H9 (cell line): ENCODE measurements around the gene LRCH1. TPM values are rescaled to one million over a fixed set of nuclear protein-coding genes. Genes with fewer than 3 reads are reported as not detected.

ENCODE experiments used
- DNase-seq: peaks from one replicate; pipeline ENCODE4 v3.0.0-alpha.2; 2017
- H2AFZ ChIP-seq: one replicate; pipeline ENCODE4 v1.6.1; 2013; ENCODE audit warnings: mild to moderate bottlenecking, low read length, control low read depth, moderate library complexity
- H2AK5ac ChIP-seq: 2 replicates; pipeline ENCODE4 v1.6.1; 2013; ENCODE audit warnings: low read length, control low read depth, mixed read lengths; ENCODE audit not compliant: insufficient read length
- H2BK120ac ChIP-seq: one replicate; pipeline ENCODE4 v1.6.1; 2013; ENCODE audit warnings: low read depth, mild to moderate bottlenecking, low read length, control low read depth, inconsistent platforms; ENCODE audit not compliant: poor library complexity, severe bottlenecking
- H2BK12ac ChIP-seq: 2 replicates; pipeline ENCODE4 v1.6.1; 2013; ENCODE audit warnings: low read length, control low read depth, mixed read lengths, low read depth; ENCODE audit not compliant: insufficient read length
- H2BK15ac ChIP-seq: 2 replicates; pipeline ENCODE4 v1.6.1; 2013; ENCODE audit warnings: low read depth, low read length, control low read depth
- H2BK20ac ChIP-seq: one replicate; pipeline ENCODE4 v1.6.1; 2013; ENCODE audit warnings: low read depth, mild to moderate bottlenecking, low read length, control low read depth, inconsistent platforms; ENCODE audit not compliant: poor library complexity, severe bottlenecking
- H2BK5ac ChIP-seq: 2 replicates; pipeline ENCODE4 v1.6.1; 2013; ENCODE audit warnings: low read length, control low read depth, mixed read lengths; ENCODE audit not compliant: insufficient read length
- H3K14ac ChIP-seq: 2 replicates; pipeline ENCODE4 v1.6.1; 2013; ENCODE audit warnings: low read length, control low read depth; ENCODE audit not compliant: insufficient read depth
- H3K18ac ChIP-seq: 2 replicates; pipeline ENCODE4 v1.6.1; 2013; ENCODE audit warnings: low read depth, mild to moderate bottlenecking, mixed read lengths, low read length, control low read depth; ENCODE audit not compliant: insufficient read length
- H3K23ac ChIP-seq: 2 replicates; pipeline ENCODE4 v1.6.1; 2013; ENCODE audit warnings: low read length, control low read depth, mixed read lengths, low read depth; ENCODE audit not compliant: insufficient read length
- H3K23me2 ChIP-seq: 2 replicates; pipeline ENCODE4 v1.6.1; 2013; ENCODE audit warnings: low read depth, mild to moderate bottlenecking, mixed read lengths, low read length, control low read depth; ENCODE audit not compliant: insufficient read length, poor library complexity, severe bottlenecking
- H3K27ac ChIP-seq: 2 replicates; pipeline ENCODE4 v1.5.1; 2013; ENCODE audit warnings: low read length, control low read depth, mixed read lengths, low read depth; ENCODE audit not compliant: insufficient read length
- H3K27me3 ChIP-seq: 2 replicates; pipeline ENCODE4 v1.6.1; 2013; ENCODE audit warnings: low read length, control low read depth, inconsistent platforms; ENCODE audit not compliant: insufficient read depth
- H3K4ac ChIP-seq: 2 replicates; pipeline ENCODE4 v1.6.1; 2013; ENCODE audit warnings: low read depth, mild to moderate bottlenecking, control low read depth, inconsistent platforms, low read length, moderate library complexity
- H3K4me1 ChIP-seq: 2 replicates; pipeline ENCODE4 v1.6.1; 2013; ENCODE audit warnings: low read length, control low read depth, inconsistent platforms; ENCODE audit not compliant: insufficient read depth
- H3K4me2 ChIP-seq: 2 replicates; pipeline ENCODE4 v1.6.1; 2013; ENCODE audit warnings: low read length, control low read depth, mixed read lengths; ENCODE audit not compliant: insufficient read length, insufficient read depth
- H3K56ac ChIP-seq: 2 replicates; pipeline ENCODE4 v1.6.1; 2013; ENCODE audit warnings: low read depth, mild to moderate bottlenecking, mixed read lengths, low read length, control low read depth; ENCODE audit not compliant: insufficient read length
- H3K79me1 ChIP-seq: 2 replicates; pipeline ENCODE4 v1.6.1; 2013; ENCODE audit warnings: low read depth, mild to moderate bottlenecking, moderate library complexity, low read length, control low read depth, inconsistent platforms; ENCODE audit not compliant: insufficient read depth, poor library complexity, severe bottlenecking
- H3K79me2 ChIP-seq: 2 replicates; pipeline ENCODE4 v1.6.1; 2013; ENCODE audit warnings: low read length, control low read depth, inconsistent platforms; ENCODE audit not compliant: insufficient read depth
- H3K9ac ChIP-seq: 2 replicates; pipeline ENCODE4 v1.6.1; 2013; ENCODE audit warnings: low read length, control low read depth, mixed read lengths; ENCODE audit not compliant: insufficient read length; ENCODE audit errors: extremely low read depth
- H3K9me3 ChIP-seq: one replicate; pipeline ENCODE4 v1.6.1; 2013; ENCODE audit warnings: low read depth, low read length, inconsistent platforms; ENCODE audit not compliant: control insufficient read depth
- H3T11ph ChIP-seq: one replicate; pipeline ENCODE4 v1.6.1; 2013; ENCODE audit warnings: mild to moderate bottlenecking, low read length, control low read depth, inconsistent platforms
- H4K20me1 ChIP-seq: one replicate; pipeline ENCODE4 v1.6.1; 2013; ENCODE audit not compliant: control insufficient read depth, insufficient read length, insufficient read depth
- H4K5ac ChIP-seq: 2 replicates; pipeline ENCODE4 v1.6.1; 2013; ENCODE audit warnings: low read depth, mild to moderate bottlenecking, mixed read lengths, low read length, control low read depth; ENCODE audit not compliant: insufficient read length
- H4K8ac ChIP-seq: replicated peaks from 2 replicates; pipeline ENCODE4 v1.6.1; 2013; ENCODE audit warnings: low read length, control low read depth, mixed read lengths, low read depth; ENCODE audit not compliant: insufficient read length
- H4K91ac ChIP-seq: 2 replicates; pipeline ENCODE4 v1.6.1; 2013; ENCODE audit warnings: low read depth, mild to moderate bottlenecking, moderate library complexity, mixed read lengths, low read length, control low read depth; ENCODE audit not compliant: insufficient read length
- H3K27ac Mint-ChIP-seq, 3 experiments: 2 replicates in 2 of 3; 3 replicates in 1 of 3; pipeline ENCODE4 v1.8.0; 2020 to 2021; ENCODE audit warnings: mixed read lengths in 3 of 3, mild to moderate bottlenecking in 1 of 3, moderate library complexity in 1 of 3
- H3K27me3 Mint-ChIP-seq: 2 replicates; pipeline ENCODE4 v1.8.0; 2021; ENCODE audit warnings: low read depth, mild to moderate bottlenecking, moderate library complexity, mixed read lengths
- H3K36me3 Mint-ChIP-seq, 3 experiments: 2 replicates in 2 of 3; 3 replicates in 1 of 3; pipeline ENCODE4 v1.8.0; 2020 to 2021; ENCODE audit warnings: low read depth in 3 of 3, mixed read lengths in 3 of 3; ENCODE audit not compliant: insufficient read depth in 1 of 3
- H3K4me1 Mint-ChIP-seq, 2 experiments: 2 replicates each; pipeline ENCODE4 v1.8.0; 2020; ENCODE audit warnings: mixed read lengths in 2 of 2
- H3K4me3 Mint-ChIP-seq, 2 experiments: 2 replicates in 1 of 2; 3 replicates in 1 of 2; pipeline ENCODE4 v1.8.0; 2020 to 2021; ENCODE audit warnings: mild to moderate bottlenecking in 2 of 2, mixed read lengths in 2 of 2, moderate library complexity in 1 of 2
- H3K9me3 Mint-ChIP-seq, 2 experiments: 2 replicates in 1 of 2; 3 replicates in 1 of 2; pipeline ENCODE4 v1.8.0; 2020; ENCODE audit warnings: mild to moderate bottlenecking in 2 of 2, mixed read lengths in 2 of 2, moderate library complexity in 1 of 2
- WGBS: extraction: QIAGEN DNeasy Blood & Tissue Kit; methylation state at CpG from one replicate; pipeline ENCODE4 v1.1.7; 2013; ENCODE audit warnings: missing lambda C conversion rate, low lambda C conversion rate, mixed read lengths; ENCODE audit not compliant: insufficient read length; ENCODE audit errors: extremely low coverage; 5-methylcytosine and 5-hydroxymethylcytosine counted together
- total RNA-seq: library from RNA; stranded (reverse); gene quantifications from 2 replicates; pipeline ENCODE4 v1.2.1, GENCODE V29; 2021
- TF ChIP-seq, protein P1 (sequence below): fragments of 200-600 bp; sonication (generic); conservative IDR thresholded peaks from 3 replicates; pipeline ENCODE4 v1.8.0; 2021; ENCODE audit warnings: antibody characterized with exemption, mild to moderate bottlenecking

The LRCH1 gene
- total RNA-seq, 1 experiment from 2014 or later, result 8.0 TPM

DNA sequence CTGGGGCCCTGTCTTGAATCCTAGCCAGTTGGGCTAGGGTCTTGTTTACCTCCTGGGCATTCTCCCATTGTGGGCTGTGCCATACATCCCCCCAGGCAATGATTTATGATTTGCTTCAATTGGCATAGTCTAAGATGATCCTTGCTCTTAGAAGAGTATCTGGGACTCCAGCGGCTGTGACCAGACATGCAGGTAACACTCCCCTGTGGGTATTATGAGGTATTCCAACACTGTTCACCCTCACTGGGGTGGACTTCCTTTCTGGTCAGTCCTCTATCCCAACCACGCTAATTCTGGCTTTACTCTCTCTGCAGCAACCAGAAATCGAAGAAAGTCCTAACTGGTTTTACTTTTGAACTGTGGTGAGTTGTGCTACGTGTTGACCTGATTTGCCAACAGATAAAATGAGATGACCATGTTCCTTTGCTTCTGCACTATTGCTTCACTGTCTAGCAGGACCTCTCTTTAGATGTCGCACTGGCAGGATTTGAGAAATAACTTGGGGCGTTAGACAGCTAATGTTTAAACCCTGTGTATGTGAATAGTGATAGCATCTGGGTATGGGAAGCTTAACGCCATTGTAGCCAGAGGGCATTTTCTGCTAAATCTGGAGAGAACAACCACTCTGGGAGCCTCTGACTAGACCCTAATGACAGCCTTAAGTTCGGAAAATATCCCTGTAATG lies 6.7 kb upstream of the LRCH1 start:
- H2AK5ac ChIP-seq, result no peak overlapping the region
- H3K27ac Mint-ChIP-seq, result no peak overlapping the region
- no peak overlapping the region for H3K18ac ChIP-seq
- no peak overlapping the region for H2BK15ac ChIP-seq
- H3K4me2 ChIP-seq, result no peak overlapping the region
- H3K27ac ChIP-seq, result no peak overlapping the region
- H4K5ac ChIP-seq, result no peak overlapping the region
- no peak for DNase-seq
- H3K14ac ChIP-seq, result no peak overlapping the region
- no peak overlapping the region for H2BK5ac ChIP-seq
- H3K4me1 Mint-ChIP-seq, result no peaks in the 10 kb centered on the region
- H3K4me3 Mint-ChIP-seq, result no peak overlapping the region
- no peak overlapping the region for H3K23ac ChIP-seq
- no peaks in the 10 kb centered on the region for H3K36me3 Mint-ChIP-seq
- no peak overlapping the region for H2BK12ac ChIP-seq
- no peak overlapping the region for H4K8ac ChIP-seq
- H4K20me1 ChIP-seq, result no peaks in the 10 kb centered on the region
- no peak overlapping the region for H3T11ph ChIP-seq
- no peaks in the 10 kb centered on the region for H3K27me3 ChIP-seq
- peaks cover 2% of the 10 kb centered on the region; the same call in 1 of the 2 replicates for H3K27me3 Mint-ChIP-seq
- H3K9ac ChIP-seq, result no peak overlapping the region
- H2BK120ac ChIP-seq, result no peak overlapping the region
- no peak overlapping the region for H2AFZ ChIP-seq
- TF ChIP-seq, protein P1, sequence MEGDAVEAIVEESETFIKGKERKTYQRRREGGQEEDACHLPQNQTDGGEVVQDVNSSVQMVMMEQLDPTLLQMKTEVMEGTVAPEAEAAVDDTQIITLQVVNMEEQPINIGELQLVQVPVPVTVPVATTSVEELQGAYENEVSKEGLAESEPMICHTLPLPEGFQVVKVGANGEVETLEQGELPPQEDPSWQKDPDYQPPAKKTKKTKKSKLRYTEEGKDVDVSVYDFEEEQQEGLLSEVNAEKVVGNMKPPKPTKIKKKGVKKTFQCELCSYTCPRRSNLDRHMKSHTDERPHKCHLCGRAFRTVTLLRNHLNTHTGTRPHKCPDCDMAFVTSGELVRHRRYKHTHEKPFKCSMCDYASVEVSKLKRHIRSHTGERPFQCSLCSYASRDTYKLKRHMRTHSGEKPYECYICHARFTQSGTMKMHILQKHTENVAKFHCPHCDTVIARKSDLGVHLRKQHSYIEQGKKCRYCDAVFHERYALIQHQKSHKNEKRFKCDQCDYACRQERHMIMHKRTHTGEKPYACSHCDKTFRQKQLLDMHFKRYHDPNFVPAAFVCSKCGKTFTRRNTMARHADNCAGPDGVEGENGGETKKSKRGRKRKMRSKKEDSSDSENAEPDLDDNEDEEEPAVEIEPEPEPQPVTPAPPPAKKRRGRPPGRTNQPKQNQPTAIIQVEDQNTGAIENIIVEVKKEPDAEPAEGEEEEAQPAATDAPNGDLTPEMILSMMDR, result no peak
- H3K79me1 ChIP-seq, result no peaks in the 10 kb centered on the region
- H3K56ac ChIP-seq, result no peak overlapping the region
- no peaks in the 10 kb centered on the region for H3K9me3 Mint-ChIP-seq
- no peaks in the 10 kb centered on the region for H3K9me3 ChIP-seq
- no peak overlapping the region for H4K91ac ChIP-seq
- H3K4me1 ChIP-seq, result no peaks in the 10 kb centered on the region
- no peaks in the 10 kb centered on the region for H3K23me2 ChIP-seq
- no CpG with 5 or more reads among the region's 8 CpGs for WGBS
- no peaks in the 10 kb centered on the region for H3K79me2 ChIP-seq
- H3K4ac ChIP-seq, result no peak overlapping the region
- peak overlapping the region; percentile 50 for H2BK20ac ChIP-seq
